Mucosa of descending colon (tissue), 3 donors: ENCODE measurements around the gene WWC2. TPM values are rescaled to one million over a fixed set of nuclear protein-coding genes. Genes with fewer than 3 reads are reported as not detected.
A peak's percentile ranks its signal among the peaks of the same experiment; 100 is the strongest.

Experiments used
- ATAC-seq: fragments of 200-7000 bp; cut with Tn5 transposase; one replicate; pipeline ENCODE4 v1.9.1; 2020; ENCODE audit warnings: mild to moderate bottlenecking, moderate library complexity
- DNase-seq, 3 donors: peaks; one replicate each; pipeline ENCODE4 v3.0.0-alpha.2; 2020
- H3K36me3 ChIP-seq: fragments of 200-600 bp; one replicate; pipeline ENCODE4 v1.8.0; 2021; ENCODE audit warnings: low read depth, mild to moderate bottlenecking
- H3K4me1 ChIP-seq: fragments of 200-600 bp; one replicate; pipeline ENCODE4 v1.8.0; 2021; ENCODE audit warnings: low read depth, mild to moderate bottlenecking
- H3K4me3 ChIP-seq: fragments of 200-600 bp; one replicate; pipeline ENCODE4 v1.8.0; 2021; ENCODE audit warnings: mild to moderate bottlenecking
- H3K9me3 ChIP-seq: fragments of 200-600 bp; one replicate; pipeline ENCODE4 v1.8.0; 2021; ENCODE audit warnings: mild to moderate bottlenecking
- intact Hi-C, 2 donors: fragments of 100-400 bp; cut with DNase I in 1 of 2; cut with micrococcal nuclease in 1 of 2; formaldehyde crosslinking; loops; one replicate each; pipeline versions ENCODE4 v1.11.0 to v1.11.1; 2022; cut with DNase I, micrococcal nuclease
- total RNA-seq, 3 donors: library from RNA; stranded (reverse); fragmentation: NEBNext Ultra II Directional in 2 of 3; extraction: Animal tissue kit (Norgen Biotek cat#: 25700) in 2 of 3; gene quantifications; one replicate each; pipeline versions ENCODE4 v1.2.1 to v1.2.4, GENCODE V29; 2021 to 2023
- TF ChIP-seq, protein P1 (sequence below): fragments of 200-600 bp; IDR thresholded peaks from one replicate; pipeline ENCODE4 v1.8.0; 2022; ENCODE audit warnings: antibody characterized with exemption, mild to moderate bottlenecking
- donor health status: DM: no; HTN: no; CAD: no; lungs with moderate emphysema.
- donor health status: DM: no; HTN: no; CAD: no.
- donor health status: DM: no; HTN: yes; CAD: no.

Gene WWC2
- total RNA-seq, 3 donors from 2014 or later = 6.4 to 31.2 (median 7.7) TPM

DNA sequence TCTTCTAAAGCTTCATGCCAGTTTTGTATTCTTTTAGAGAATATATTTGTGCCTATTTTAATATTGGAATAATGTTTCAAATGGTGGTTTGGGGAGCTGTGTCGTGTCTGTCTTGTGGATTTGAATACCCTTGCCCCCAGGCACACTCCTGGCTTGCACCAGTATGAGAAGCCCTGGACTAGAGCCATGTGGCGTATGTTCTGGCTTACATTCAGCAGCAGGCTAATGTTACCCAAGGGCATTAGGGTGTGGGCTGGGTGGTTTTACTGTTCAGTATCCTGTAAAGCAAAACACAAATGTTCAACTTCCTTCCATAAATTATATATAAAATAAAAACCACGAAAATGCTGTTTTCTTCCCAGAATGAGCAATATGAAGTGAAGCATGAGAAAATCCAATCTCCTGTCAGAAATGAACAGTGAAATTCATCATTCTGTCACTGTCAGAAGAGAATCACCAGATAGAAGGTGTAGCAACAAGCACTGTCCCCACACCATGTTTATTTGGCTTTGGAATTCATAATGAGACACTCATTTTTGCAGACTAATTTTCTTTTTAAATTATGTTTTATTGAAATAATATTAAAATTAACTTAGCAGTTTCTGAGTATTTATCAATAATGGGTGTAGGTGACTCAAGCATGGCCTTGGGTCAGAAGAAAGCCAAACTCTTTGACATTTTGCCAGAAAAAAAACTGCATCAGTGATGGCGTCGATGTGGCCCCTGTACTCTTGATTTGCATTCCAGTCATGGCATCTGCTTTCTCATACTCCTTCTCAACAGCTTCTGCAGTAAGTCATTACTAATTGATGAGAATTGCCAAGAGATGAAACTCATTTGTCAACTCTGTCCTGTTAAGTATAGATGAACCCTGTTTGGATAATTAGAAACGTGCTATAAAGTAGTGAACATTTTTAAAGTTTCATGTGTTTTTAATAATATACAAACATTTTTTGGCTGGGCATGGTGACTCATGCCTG, 43.8 kb downstream of the WWC2 start:
- ATAC-seq (no peak), DNase-seq (peak in 1 of 3 donors; percentile 12)
- TF ChIP-seq, protein P1, sequence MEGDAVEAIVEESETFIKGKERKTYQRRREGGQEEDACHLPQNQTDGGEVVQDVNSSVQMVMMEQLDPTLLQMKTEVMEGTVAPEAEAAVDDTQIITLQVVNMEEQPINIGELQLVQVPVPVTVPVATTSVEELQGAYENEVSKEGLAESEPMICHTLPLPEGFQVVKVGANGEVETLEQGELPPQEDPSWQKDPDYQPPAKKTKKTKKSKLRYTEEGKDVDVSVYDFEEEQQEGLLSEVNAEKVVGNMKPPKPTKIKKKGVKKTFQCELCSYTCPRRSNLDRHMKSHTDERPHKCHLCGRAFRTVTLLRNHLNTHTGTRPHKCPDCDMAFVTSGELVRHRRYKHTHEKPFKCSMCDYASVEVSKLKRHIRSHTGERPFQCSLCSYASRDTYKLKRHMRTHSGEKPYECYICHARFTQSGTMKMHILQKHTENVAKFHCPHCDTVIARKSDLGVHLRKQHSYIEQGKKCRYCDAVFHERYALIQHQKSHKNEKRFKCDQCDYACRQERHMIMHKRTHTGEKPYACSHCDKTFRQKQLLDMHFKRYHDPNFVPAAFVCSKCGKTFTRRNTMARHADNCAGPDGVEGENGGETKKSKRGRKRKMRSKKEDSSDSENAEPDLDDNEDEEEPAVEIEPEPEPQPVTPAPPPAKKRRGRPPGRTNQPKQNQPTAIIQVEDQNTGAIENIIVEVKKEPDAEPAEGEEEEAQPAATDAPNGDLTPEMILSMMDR = no peak
- no peak overlapping the region for H3K4me3 ChIP-seq
- intact Hi-C loops = no loop called here
- no peaks in the 10 kb centered on the region for H3K9me3 ChIP-seq
- no peaks in the 10 kb centered on the region for H3K4me1 ChIP-seq
- no peaks in the 10 kb centered on the region for H3K36me3 ChIP-seq

DNA sequence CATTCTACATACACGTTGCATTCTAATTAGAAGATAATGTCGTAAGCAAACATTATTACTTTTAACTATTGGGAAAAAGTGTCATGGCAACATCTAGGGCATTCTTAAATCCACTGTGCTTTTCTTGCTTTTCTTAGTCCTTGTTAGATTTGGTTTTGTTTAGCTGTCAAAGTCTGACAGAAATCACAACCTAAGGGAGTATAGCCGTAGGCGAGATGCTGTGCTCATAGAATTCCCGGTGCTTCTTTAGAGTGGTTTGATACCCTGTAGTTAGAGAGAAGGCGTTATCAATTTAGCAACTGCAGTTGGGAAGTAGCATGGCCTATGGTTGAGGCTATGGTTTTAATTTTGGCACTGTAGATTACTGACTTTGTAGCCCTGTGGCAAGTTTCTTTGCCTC, 45.7 kb downstream of the WWC2 start:
- no peaks in the 10 kb centered on the region for H3K4me1 ChIP-seq
- intact Hi-C loops = no loop called here
- TF ChIP-seq, protein P1 = no peak
- ATAC-seq (no peak), DNase-seq (no peak)
- no peak overlapping the region for H3K4me3 ChIP-seq
- H3K36me3 ChIP-seq = no peaks in the 10 kb centered on the region
- H3K9me3 ChIP-seq = no peaks in the 10 kb centered on the region

DNA sequence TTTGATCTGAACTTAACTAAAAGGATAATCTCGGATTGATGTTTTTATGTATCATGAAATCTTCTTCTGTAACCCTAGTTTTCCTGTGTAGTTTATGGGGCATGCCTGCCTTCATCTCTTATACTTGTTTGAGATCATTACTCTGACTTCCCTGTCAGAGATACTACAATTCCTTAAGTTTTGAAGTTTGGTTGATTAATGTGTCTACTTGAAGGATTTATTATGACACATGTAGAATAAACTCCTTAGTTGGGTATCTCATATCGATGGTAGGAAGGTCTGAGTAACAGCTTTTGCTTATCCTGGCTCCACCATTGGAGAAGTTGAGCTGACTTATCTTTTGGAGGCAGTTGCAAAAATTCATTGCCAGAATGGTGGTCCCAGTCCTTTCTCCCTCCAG, 46.7 kb downstream of the WWC2 start:
- ATAC-seq (no peak), DNase-seq (no peak)
- Histone ChIP-seq H3K4me3 (no peak overlapping the region), H3K9me3 (no peaks in the 10 kb centered on the region), H3K4me1 (no peaks in the 10 kb centered on the region), H3K36me3 (no peaks in the 10 kb centered on the region)
- intact Hi-C loops = no loop called here
- TF ChIP-seq, protein P1 = no peak

DNA sequence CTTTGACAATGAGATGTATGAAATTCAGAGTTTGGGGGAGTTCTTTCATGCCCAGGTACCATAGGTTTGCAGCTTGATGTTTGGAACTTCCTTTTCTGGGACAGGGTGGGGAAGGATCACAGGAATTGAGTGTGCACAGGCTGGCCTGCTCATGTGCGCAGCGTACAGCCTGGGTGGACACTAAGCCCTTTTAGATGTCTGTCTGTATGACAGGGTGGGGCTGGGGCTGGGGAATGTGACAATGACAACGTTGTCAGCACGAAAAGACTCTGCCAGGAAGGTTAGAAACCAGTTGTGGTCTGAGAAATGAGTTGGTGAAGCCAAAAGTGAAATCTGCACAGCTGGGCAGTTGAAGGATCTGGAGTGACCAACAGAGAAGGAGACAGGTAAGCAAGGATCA, 47.4 kb downstream of the WWC2 start:
- Histone ChIP-seq H3K4me1 (no peaks in the 10 kb centered on the region), H3K36me3 (no peaks in the 10 kb centered on the region), H3K4me3 (no peak overlapping the region), H3K9me3 (no peaks in the 10 kb centered on the region)
- ATAC-seq (no peak), DNase-seq (no peak)
- TF ChIP-seq, protein P1 = no peak
- intact Hi-C loops = no loop called here

GRCh38 chr4:183147196-183147595, 48.1 kb downstream of the WWC2 start:
- ATAC-seq = no peak
- no peak for DNase-seq
- no peaks in the 10 kb centered on the region for H3K4me1 ChIP-seq
- no peak overlapping the region for H3K4me3 ChIP-seq
- H3K9me3 ChIP-seq = no peaks in the 10 kb centered on the region
- intact Hi-C loops = no loop called here
- no peaks in the 10 kb centered on the region for H3K36me3 ChIP-seq
- TF ChIP-seq, protein P1 = no peak
